ENCODE measurements around the gene CCM2.
A peak's percentile ranks its signal among the peaks of the same experiment; 100 is the strongest.

Gene CCM2

GRCh38 chr7:44969701-44970522, 30.1 kb upstream of the CCM2 start:
- TF ChIP-seq CTCF (IDR thresholded peaks at IDR 0.05; ENCODE audit: low read depth, low read length), result no peak

DNA sequence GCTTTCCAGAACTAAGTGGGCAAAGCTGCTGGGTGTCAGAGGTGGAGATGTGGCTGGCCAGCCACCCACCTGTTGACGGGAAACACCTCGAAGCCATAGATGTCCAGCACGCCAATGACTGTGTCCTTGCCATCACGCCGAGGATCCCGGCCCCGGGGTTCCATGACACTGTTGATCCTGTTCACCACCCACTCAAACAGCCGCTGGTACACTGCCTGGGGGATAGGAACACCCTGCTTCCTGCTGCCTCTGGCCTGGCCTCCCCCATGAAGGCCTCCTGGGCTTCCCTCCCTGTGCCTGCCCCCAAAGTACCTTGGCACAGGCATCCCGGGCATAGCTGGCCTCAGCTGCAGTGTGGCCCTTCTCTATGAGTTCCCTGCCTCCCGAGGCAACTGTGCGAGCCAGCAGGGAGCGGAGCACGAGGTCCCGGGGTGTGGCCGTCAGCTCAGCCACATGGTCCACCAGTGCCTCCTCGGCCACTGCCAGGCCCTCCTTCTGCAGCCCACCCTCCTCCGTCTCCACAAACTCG, 29.4 kb upstream of the CCM2 start:
- no peak overlapping the region for H3K4me3 ChIP-seq (ENCODE audit: low read depth, low read length)
- TF ChIP-seq CTCF (IDR thresholded peaks at IDR 0.05; ENCODE audit: low read depth, low read length), result no peak

More at GRCh38 chr7:44969701-44970522, 30.1 kb upstream of the CCM2 start:
- H3K4me3 ChIP-seq (ENCODE audit: low read depth, low read length), result no peak overlapping the region

- no peak overlapping the region for H3K4me3 ChIP-seq (ENCODE audit: low read depth, low read length)
Observed at GRCh38 chr7:44971188-44971901, 28.7 kb upstream of the CCM2 start.

GRCh38 chr7:44971902-44972441, 28.0 kb upstream of the CCM2 start:
- no peak overlapping the region for H3K4me3 ChIP-seq (ENCODE audit: low read depth, low read length)
- no peak for TF ChIP-seq CTCF (IDR thresholded peaks at IDR 0.05; ENCODE audit: low read depth, low read length)

More at GRCh38 chr7:44971188-44971901, 28.7 kb upstream of the CCM2 start:
- TF ChIP-seq CTCF (IDR thresholded peaks at IDR 0.05; ENCODE audit: low read depth, low read length), result no peak

DNA sequence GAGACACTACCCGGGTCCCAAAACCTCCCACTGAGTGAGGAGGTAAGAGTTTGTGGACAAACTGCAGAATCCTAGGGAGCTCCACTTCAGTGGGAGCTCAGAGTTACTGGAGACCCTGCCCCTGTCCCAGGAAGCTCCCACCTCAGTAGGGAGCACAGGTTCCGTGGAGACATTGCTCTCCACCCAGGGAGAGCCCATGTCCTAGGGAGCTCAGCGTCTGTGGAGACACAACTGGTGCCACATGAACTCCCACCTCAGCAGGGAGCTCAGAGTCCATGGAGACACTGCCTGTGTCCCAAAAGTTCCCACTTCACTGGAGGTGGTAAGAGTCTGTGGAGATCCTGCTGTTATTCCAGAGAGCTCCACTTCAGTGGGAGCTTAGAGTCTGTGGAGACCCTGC, 27.4 kb upstream of the CCM2 start:
- no peak overlapping the region for H3K4me3 ChIP-seq (ENCODE audit: low read depth, low read length)
- no peak for TF ChIP-seq CTCF (IDR thresholded peaks at IDR 0.05; ENCODE audit: low read depth, low read length)

DNA sequence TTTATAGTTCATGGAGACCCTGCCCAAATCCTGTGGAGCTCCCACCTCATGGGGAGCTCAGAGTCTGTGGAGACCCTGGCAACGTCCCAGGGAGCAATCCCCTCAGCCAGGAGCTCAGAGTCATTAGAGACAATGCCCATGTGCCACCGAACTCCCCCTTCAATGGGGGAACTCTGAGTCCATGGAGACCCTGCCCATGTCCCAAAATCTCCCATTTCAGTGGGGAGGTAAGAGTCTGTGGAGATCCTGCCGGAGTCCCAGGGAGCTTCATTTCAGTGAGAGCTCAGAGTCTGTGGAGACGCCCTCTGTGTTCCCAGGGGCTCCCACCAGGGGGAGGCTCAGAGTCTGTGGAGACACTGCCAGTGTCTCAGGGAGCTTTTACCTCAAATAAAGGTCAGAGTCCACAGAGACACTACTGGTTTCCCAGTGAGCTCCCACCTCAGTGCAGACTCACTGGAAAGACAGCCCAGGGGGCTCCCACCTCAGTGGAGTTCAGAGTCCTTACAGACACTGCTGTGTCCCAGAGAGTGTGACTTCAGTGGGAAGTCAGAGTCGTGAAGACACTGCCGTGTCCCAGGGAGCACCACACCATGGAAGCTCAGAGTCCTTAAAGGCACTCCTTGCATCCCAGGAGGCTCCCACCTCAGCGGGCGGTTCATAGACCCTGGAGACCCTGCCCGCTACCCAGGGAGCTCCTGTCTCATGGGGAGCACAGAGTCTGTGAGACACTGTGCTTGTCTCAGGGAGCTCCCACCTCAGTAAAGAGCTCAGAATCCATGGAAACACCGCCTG, 26.2 kb upstream of the CCM2 start:
- peak; percentile 81 for TF ChIP-seq CTCF (IDR thresholded peaks at IDR 0.05; ENCODE audit: low read depth, low read length)
- H3K4me3 ChIP-seq (ENCODE audit: low read depth, low read length), result no peak overlapping the region

Measured in WI38 (cell line).